ENCODE results near the gene SMYD3. TPM values are rescaled to one million over a fixed set of nuclear protein-coding genes. Genes with fewer than 3 reads are reported as not detected.

SMYD3 gene
- polyA plus RNA-seq, 1 donor from 2014 or later: 48.6 TPM

DNA sequence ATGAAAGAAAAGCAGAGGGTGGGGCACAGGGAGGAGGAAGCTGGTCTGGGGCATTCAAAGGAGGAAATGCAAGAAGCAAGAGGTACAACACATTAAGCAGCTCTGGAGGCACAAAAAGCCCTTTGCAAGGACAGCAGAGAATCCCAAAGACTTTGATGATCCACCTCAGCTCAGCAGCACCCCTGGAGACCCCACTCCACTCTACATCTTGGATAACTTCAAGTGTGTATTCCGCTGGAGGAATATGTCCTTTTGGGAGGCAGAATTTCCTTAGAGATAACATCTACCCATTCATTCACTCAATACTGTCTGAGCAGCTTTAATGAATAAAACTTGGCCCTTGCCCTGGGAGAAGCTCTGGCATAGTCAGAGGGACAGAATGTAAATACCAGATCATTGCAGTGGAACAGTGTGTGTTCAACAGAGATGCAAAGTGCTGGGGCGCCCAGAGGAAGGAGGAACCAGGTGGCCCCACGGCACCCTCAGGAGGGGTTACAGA, 752.6 kb downstream of the SMYD3 start:
- no peaks in the 10 kb centered on the region for H3K79me2 ChIP-seq (replicated peaks; ENCODE audit: insufficient read depth, low read length)
- H2AFZ ChIP-seq (ENCODE audit: low read depth, low read length): no peak overlapping the region
- H3K9me3 ChIP-seq (ENCODE audit: low read length): no peaks in the 10 kb centered on the region
- H4K20me1 ChIP-seq (ENCODE audit: insufficient read depth): no peaks in the 10 kb centered on the region
- H3K9me2 ChIP-seq (ENCODE audit: insufficient read depth, low read length): no peaks in the 10 kb centered on the region
- no peaks in the 10 kb centered on the region for H3K36me3 ChIP-seq (ENCODE audit: insufficient read depth, low read length)
- TF ChIP-seq, protein P1, sequence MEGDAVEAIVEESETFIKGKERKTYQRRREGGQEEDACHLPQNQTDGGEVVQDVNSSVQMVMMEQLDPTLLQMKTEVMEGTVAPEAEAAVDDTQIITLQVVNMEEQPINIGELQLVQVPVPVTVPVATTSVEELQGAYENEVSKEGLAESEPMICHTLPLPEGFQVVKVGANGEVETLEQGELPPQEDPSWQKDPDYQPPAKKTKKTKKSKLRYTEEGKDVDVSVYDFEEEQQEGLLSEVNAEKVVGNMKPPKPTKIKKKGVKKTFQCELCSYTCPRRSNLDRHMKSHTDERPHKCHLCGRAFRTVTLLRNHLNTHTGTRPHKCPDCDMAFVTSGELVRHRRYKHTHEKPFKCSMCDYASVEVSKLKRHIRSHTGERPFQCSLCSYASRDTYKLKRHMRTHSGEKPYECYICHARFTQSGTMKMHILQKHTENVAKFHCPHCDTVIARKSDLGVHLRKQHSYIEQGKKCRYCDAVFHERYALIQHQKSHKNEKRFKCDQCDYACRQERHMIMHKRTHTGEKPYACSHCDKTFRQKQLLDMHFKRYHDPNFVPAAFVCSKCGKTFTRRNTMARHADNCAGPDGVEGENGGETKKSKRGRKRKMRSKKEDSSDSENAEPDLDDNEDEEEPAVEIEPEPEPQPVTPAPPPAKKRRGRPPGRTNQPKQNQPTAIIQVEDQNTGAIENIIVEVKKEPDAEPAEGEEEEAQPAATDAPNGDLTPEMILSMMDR (IDR thresholded peaks at IDR 0.05; ENCODE audit: poor library complexity, severe bottlenecking): no peak
- TF ChIP-seq, protein P2, sequence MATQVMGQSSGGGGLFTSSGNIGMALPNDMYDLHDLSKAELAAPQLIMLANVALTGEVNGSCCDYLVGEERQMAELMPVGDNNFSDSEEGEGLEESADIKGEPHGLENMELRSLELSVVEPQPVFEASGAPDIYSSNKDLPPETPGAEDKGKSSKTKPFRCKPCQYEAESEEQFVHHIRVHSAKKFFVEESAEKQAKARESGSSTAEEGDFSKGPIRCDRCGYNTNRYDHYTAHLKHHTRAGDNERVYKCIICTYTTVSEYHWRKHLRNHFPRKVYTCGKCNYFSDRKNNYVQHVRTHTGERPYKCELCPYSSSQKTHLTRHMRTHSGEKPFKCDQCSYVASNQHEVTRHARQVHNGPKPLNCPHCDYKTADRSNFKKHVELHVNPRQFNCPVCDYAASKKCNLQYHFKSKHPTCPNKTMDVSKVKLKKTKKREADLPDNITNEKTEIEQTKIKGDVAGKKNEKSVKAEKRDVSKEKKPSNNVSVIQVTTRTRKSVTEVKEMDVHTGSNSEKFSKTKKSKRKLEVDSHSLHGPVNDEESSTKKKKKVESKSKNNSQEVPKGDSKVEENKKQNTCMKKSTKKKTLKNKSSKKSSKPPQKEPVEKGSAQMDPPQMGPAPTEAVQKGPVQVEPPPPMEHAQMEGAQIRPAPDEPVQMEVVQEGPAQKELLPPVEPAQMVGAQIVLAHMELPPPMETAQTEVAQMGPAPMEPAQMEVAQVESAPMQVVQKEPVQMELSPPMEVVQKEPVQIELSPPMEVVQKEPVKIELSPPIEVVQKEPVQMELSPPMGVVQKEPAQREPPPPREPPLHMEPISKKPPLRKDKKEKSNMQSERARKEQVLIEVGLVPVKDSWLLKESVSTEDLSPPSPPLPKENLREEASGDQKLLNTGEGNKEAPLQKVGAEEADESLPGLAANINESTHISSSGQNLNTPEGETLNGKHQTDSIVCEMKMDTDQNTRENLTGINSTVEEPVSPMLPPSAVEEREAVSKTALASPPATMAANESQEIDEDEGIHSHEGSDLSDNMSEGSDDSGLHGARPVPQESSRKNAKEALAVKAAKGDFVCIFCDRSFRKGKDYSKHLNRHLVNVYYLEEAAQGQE (IDR thresholded peaks at IDR 0.05; ENCODE audit: borderline replicate concordance): no peak
- TF ChIP-seq EP300 (conservative IDR thresholded peaks at IDR 0.05; ENCODE audit: poor library complexity, severe bottlenecking): no peak
- TF ChIP-seq MXI1 (conservative IDR thresholded peaks at IDR 0.05; ENCODE audit: poor library complexity, severe bottlenecking): no peak
- no peak for TF ChIP-seq RAD21 (conservative IDR thresholded peaks at IDR 0.05)
- TF ChIP-seq EZH2 (IDR thresholded peaks at IDR 0.05; ENCODE audit: borderline replicate concordance, insufficient read depth, low read length, poor library complexity, severe bottlenecking): no peak
- no peak for TF ChIP-seq TAF1 (IDR thresholded peaks at IDR 0.05; ENCODE audit: low read depth)
- no peak for TF ChIP-seq POLR2AphosphoS5 (IDR thresholded peaks at IDR 0.05)
- H3K4me2 ChIP-seq (ENCODE audit: low read length): no peak overlapping the region
- no peak overlapping the region for H3K27ac ChIP-seq (ENCODE audit: low read length)
- no peaks in the 10 kb centered on the region for H3F3A ChIP-seq (ENCODE audit: insufficient read depth, low read length, poor library complexity, severe bottlenecking)
- H3K27me3 ChIP-seq (ENCODE audit: insufficient read depth, low read depth, low read length): no peaks in the 10 kb centered on the region
- no peak overlapping the region for H3K9ac ChIP-seq (ENCODE audit: low read length)
- no peak overlapping the region for H3K4me3 ChIP-seq (ENCODE audit: low read length)

DNA sequence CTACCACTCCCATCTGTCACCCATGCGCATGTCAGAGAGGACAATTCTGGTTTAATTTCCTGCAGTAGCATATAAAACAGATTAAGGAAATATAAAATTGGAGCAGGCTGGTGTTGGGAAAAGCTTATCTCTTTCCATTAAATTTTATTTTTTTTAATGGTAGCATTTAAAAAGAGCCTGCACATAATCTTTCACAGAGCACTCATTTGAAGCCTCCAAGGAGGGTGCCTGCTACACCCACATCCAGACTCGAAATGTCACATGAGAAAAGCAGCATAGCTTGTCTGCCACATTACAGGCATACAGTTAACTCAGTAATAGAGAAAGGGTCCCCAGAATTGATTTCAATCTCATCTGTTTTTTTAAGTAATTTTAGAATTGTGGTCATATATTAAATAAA, 753.3 kb downstream of the SMYD3 start:
- no peak overlapping the region for H2AFZ ChIP-seq (ENCODE audit: low read depth, low read length)
- no peaks in the 10 kb centered on the region for H3F3A ChIP-seq (ENCODE audit: insufficient read depth, low read length, poor library complexity, severe bottlenecking)
- H3K4me3 ChIP-seq (ENCODE audit: low read length): no peak overlapping the region
- H3K79me2 ChIP-seq (replicated peaks; ENCODE audit: insufficient read depth, low read length): no peaks in the 10 kb centered on the region
- no peaks in the 10 kb centered on the region for H4K20me1 ChIP-seq (ENCODE audit: insufficient read depth)
- H3K27ac ChIP-seq (ENCODE audit: low read length): no peak overlapping the region
- TF ChIP-seq RAD21 (conservative IDR thresholded peaks at IDR 0.05): no peak
- TF ChIP-seq TAF1 (IDR thresholded peaks at IDR 0.05; ENCODE audit: low read depth): no peak
- no peak for TF ChIP-seq MXI1 (conservative IDR thresholded peaks at IDR 0.05; ENCODE audit: poor library complexity, severe bottlenecking)
- TF ChIP-seq, protein P1 (IDR thresholded peaks at IDR 0.05; ENCODE audit: poor library complexity, severe bottlenecking): no peak
- TF ChIP-seq EZH2 (IDR thresholded peaks at IDR 0.05; ENCODE audit: borderline replicate concordance, insufficient read depth, low read length, poor library complexity, severe bottlenecking): no peak
- TF ChIP-seq, protein P2 (IDR thresholded peaks at IDR 0.05; ENCODE audit: borderline replicate concordance): no peak
- no peak for TF ChIP-seq SMC3 (conservative IDR thresholded peaks at IDR 0.05; ENCODE audit: poor library complexity)
- no peak for TF ChIP-seq EP300 (conservative IDR thresholded peaks at IDR 0.05; ENCODE audit: poor library complexity, severe bottlenecking)
- TF ChIP-seq POLR2AphosphoS5 (IDR thresholded peaks at IDR 0.05): no peak
- no peak overlapping the region for H3K9ac ChIP-seq (ENCODE audit: low read length)
- H3K9me3 ChIP-seq (ENCODE audit: low read length): no peaks in the 10 kb centered on the region
- no peaks in the 10 kb centered on the region for H3K9me2 ChIP-seq (ENCODE audit: insufficient read depth, low read length)
- no peak overlapping the region for H3K4me2 ChIP-seq (ENCODE audit: low read length)
- H3K36me3 ChIP-seq (ENCODE audit: insufficient read depth, low read length): no peaks in the 10 kb centered on the region
- no peaks in the 10 kb centered on the region for H3K27me3 ChIP-seq (ENCODE audit: insufficient read depth, low read depth, low read length)

All from neural cell (in vitro differentiated cells).